Natural killer cell (primary cell): ENCODE data around the gene CACNB4. TPM values are rescaled to one million over a fixed set of nuclear protein-coding genes. Genes with fewer than 3 reads are reported as not detected.

Source experiments
- ATAC-seq, 3 donors: fragments of 150-1000 bp in 2 of 3; fragments of 200-7000 bp in 1 of 3; cut with Tn5 transposase; 1 replicate in 1 of 3; 2 replicates in 2 of 3; pipeline ENCODE4 v1.10.0; 2021; ENCODE audit warnings: mild to moderate bottlenecking in 2 of 3, moderate library complexity in 2 of 3
- DNase-seq, 2 donors: peaks; one replicate each; pipeline versions ENCODE4 v3.0.0 to v3.0.0-alpha.2; 2013 to 2021; ENCODE audit warnings: mixed read lengths in 1 of 2
- H3K27ac ChIP-seq: one replicate; pipeline ENCODE4 v1.5.1; 2013; ENCODE audit warnings: mild to moderate bottlenecking, low read length
- H3K27me3 ChIP-seq: one replicate; pipeline ENCODE4 v1.6.1; 2013; ENCODE audit warnings: low read length; ENCODE audit not compliant: control insufficient read depth, insufficient read depth
- H3K36me3 ChIP-seq: one replicate; pipeline ENCODE4 v1.6.1; 2013; ENCODE audit warnings: low read length; ENCODE audit not compliant: control insufficient read depth, insufficient read depth
- H3K4me1 ChIP-seq: one replicate; pipeline ENCODE4 v1.6.1; 2013; ENCODE audit warnings: low read length; ENCODE audit not compliant: control insufficient read depth, insufficient read depth
- H3K4me3 ChIP-seq: one replicate; pipeline ENCODE4 v1.5.1; 2013; ENCODE audit warnings: low read length
- H3K9me3 ChIP-seq: one replicate; pipeline ENCODE4 v1.6.1; 2013; ENCODE audit warnings: low read length; ENCODE audit not compliant: control insufficient read depth, insufficient read depth
- H3K27ac Mint-ChIP-seq, 2 donors: one replicate each; pipeline ENCODE4 v1.8.0; 2022; ENCODE audit warnings: mild to moderate bottlenecking in 2 of 2, mixed read lengths in 2 of 2, moderate library complexity in 1 of 2
- H3K27me3 Mint-ChIP-seq, 2 donors: one replicate each; pipeline ENCODE4 v1.8.0; 2022; ENCODE audit warnings: low read depth in 2 of 2, mixed read lengths in 2 of 2
- H3K36me3 Mint-ChIP-seq: one replicate; pipeline ENCODE4 v1.8.0; 2022; ENCODE audit warnings: mixed read lengths
- H3K4me1 Mint-ChIP-seq, 2 donors: one replicate each; pipeline ENCODE4 v1.8.0; 2022; ENCODE audit warnings: mixed read lengths in 2 of 2
- H3K4me3 Mint-ChIP-seq: one replicate; pipeline ENCODE4 v1.8.0; 2022; ENCODE audit warnings: mild to moderate bottlenecking, moderate library complexity, mixed read lengths
- H3K9me3 Mint-ChIP-seq, 2 donors: one replicate each; pipeline ENCODE4 v1.8.0; 2022; ENCODE audit warnings: mixed read lengths in 2 of 2
- CTCF ChIP-seq: fragments of 200-600 bp; IDR thresholded peaks from one replicate; pipeline ENCODE4 v1.8.0; 2022; ENCODE audit warnings: antibody characterized with exemption
- WGBS: methylation state at CpG from one replicate; pipeline ENCODE4 v1.1.7; 2013; ENCODE audit warnings: missing lambda C conversion rate; ENCODE audit not compliant: insufficient coverage; 5-methylcytosine and 5-hydroxymethylcytosine counted together
- intact Hi-C: fragments of 100-400 bp; cut with micrococcal nuclease; formaldehyde crosslinking; loops from one replicate; pipeline ENCODE4 v1.14.2; 2022
- total RNA-seq, 4 donors: library from RNA; stranded (reverse); fragments of 120-200 nt in 1 of 4; gene quantifications; one replicate each; pipeline versions ENCODE4 v1.2.3 to v1.2.4, GENCODE V29; 2013 to 2022

The CACNB4 gene
- total RNA-seq, 3 donors from 2014 or later (not counting 1 experiment from before 2014, with no cell fraction given) = 0.56 to 0.93 (median 0.73) TPM

- H3K9me3 Mint-ChIP-seq = no peaks in the 10 kb centered on the region
- WGBS = 58% methylated on average over 4 of the region's 4 CpGs
- no peak overlapping the region for H3K4me3 Mint-ChIP-seq
- Histone ChIP-seq H3K36me3 (no peaks in the 10 kb centered on the region), H3K9me3 (no peaks in the 10 kb centered on the region), H3K27ac (no peak overlapping the region), H3K4me1 (no peaks in the 10 kb centered on the region), H3K4me3 (no peak overlapping the region), H3K27me3 (no peaks in the 10 kb centered on the region)
- intact Hi-C loops = no loop called here
- ATAC-seq (no peak), DNase-seq (no peak)
- H3K27me3 Mint-ChIP-seq = peaks cover 0 to 3% of the 10 kb centered on the region in 2 donors
- H3K36me3 Mint-ChIP-seq = no peaks in the 10 kb centered on the region
- no peak overlapping the region for H3K27ac Mint-ChIP-seq
- peaks cover 0 to 5% of the 10 kb centered on the region in 2 donors for H3K4me1 Mint-ChIP-seq
- no peak for TF ChIP-seq CTCF
These were observed 49.3 kb downstream of the CACNB4 start for GRCh38 chr2:152049541-152049940.

DNA sequence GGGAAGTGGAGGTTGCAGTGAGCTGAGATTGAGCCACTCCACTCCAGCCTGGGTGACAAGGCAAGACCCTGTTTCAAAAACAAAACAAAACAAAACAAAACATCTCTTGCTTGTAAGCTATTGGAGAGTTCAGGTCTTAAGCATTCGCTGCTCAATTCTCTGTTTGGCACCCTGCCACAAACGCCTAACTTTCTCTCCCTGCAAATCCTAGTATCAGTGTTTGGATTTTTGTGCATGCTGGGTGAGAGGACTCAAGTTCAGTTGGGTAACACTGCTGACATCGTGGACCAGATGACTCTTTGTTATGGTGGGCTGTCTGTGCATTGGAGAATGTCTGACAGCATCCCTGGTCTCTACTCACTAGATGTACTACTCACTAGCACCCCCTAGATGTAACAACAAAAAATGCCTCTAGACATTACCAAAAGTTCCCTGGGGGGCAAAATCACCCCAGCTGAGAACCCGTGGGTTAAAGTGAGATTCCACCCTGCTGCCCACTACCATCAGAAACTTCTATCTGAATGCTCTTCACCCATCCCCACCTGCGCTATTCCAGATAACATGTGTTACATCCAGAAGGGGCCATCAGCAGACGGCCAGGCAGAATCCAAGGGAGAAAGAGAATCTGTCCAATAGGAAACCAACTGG, 50.9 kb downstream of the CACNB4 start:
- intact Hi-C loops = no loop called here
- peak in 1 of 3 donors; percentile 34 for ATAC-seq
- no peaks in the 10 kb centered on the region for H3K4me1 ChIP-seq
- TF ChIP-seq CTCF = peak; percentile 36
- H3K36me3 ChIP-seq = no peaks in the 10 kb centered on the region
- H3K4me1 Mint-ChIP-seq = peaks cover 0 to 5% of the 10 kb centered on the region in 2 donors
- H3K4me3 Mint-ChIP-seq = no peak overlapping the region
- 84% methylated on average over 5 of the region's 6 CpGs for WGBS
- DNase-seq = no peak
- H3K9me3 Mint-ChIP-seq = no peaks in the 10 kb centered on the region
- H3K9me3 ChIP-seq = no peaks in the 10 kb centered on the region
- peaks cover 0 to 3% of the 10 kb centered on the region in 2 donors for H3K27me3 Mint-ChIP-seq
- H3K27ac Mint-ChIP-seq = no peak overlapping the region
- H3K27me3 ChIP-seq = no peaks in the 10 kb centered on the region
- no peaks in the 10 kb centered on the region for H3K36me3 Mint-ChIP-seq
- no peak overlapping the region for H3K4me3 ChIP-seq
- no peak overlapping the region for H3K27ac ChIP-seq

DNA sequence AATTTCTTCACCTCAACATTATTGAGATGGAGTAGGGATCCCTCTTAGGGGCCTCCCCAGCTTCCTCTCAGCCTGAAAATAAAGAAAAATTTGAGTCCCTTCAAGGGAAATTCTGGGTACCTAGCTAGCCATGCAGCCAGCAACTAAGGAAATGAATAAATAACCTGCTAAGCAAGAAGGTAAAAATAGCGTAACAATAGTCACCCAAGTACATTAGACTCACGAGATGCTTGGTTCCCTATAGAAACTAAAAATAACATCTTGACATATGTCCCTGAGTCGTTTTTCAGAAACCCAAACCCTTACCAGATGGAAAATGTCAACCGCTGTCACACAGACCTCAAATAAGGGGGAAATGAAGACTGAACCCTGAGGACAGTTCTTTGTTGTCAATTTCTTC, 51.9 kb downstream of the CACNB4 start:
- Histone ChIP-seq H3K36me3 (no peaks in the 10 kb centered on the region), H3K4me3 (no peak overlapping the region), H3K27me3 (no peaks in the 10 kb centered on the region), H3K9me3 (no peaks in the 10 kb centered on the region), H3K4me1 (no peaks in the 10 kb centered on the region), H3K27ac (no peak overlapping the region)
- ATAC-seq (no peak), DNase-seq (no peak)
- no peak overlapping the region for H3K27ac Mint-ChIP-seq
- peaks cover 0 to 3% of the 10 kb centered on the region in 2 donors for H3K27me3 Mint-ChIP-seq
- peaks cover 0 to 5% of the 10 kb centered on the region in 2 donors for H3K4me1 Mint-ChIP-seq
- WGBS = 35% methylated on average over 4 of the region's 4 CpGs
- no peaks in the 10 kb centered on the region for H3K36me3 Mint-ChIP-seq
- H3K9me3 Mint-ChIP-seq = no peaks in the 10 kb centered on the region
- intact Hi-C loops = no loop called here
- H3K4me3 Mint-ChIP-seq = no peak overlapping the region
- TF ChIP-seq CTCF = no peak
